A549 treated with GW870086 at 1 μM for 4 hours (cell line): ENCODE results near the gene OR8B4. TPM values are rescaled to one million over a fixed set of nuclear protein-coding genes. Genes with fewer than 3 reads are reported as not detected.

Source experiments
- total RNA-seq: library from RNA; stranded (reverse); fragments of 200-300 nt; extraction: Qiagen RNA extraction; gene quantifications from 5 replicates; pipeline ENCODE4 v1.2.3, GENCODE V29; 2022; ENCODE audit warnings: low read depth

The OR8B4 gene, protein sequence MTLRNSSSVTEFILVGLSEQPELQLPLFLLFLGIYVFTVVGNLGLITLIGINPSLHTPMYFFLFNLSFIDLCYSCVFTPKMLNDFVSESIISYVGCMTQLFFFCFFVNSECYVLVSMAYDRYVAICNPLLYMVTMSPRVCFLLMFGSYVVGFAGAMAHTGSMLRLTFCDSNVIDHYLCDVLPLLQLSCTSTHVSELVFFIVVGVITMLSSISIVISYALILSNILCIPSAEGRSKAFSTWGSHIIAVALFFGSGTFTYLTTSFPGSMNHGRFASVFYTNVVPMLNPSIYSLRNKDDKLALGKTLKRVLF
- total RNA-seq = not detected in 5 replicates

GRCh38 chr11:124424384-124424921, at the start of gene OR8B4:
Gene OR8B4, minus strand, starts transcription at chr11:124424871. Its CDS starts 0 bp downstream, at chr11:124424871.

DNA sequence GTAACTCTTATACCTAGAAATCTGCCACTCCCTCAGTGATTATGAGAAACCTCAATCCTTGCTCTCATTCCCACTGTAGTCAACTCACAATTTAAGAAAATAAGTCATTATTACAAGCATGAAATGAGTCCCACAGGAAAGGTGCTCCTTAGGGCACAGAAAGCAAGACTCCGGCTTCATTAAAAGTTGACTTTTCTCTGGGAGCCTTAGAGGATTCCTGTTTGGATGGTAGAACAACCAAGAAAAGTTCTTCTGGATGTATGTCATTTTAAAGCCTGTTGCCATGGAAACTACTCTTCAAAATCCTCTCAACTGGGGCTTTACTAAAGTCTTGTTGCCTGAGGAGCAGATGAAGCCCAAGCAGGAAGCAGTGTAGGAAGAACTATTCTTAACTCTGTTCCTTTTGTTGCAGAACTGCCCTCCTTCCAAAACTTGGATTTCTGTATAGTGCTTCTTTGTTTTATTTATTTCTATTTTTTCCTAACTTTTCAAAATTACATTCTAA, 21.0 kb upstream of the OR8B4 start, which contains the start of gene OR8B8:
Gene OR8B8 (minus strand): TSS at position 51 of the 505 bp plus-strand sequence. CDS start 4,611 bp downstream, outside the sequence.

DNA sequence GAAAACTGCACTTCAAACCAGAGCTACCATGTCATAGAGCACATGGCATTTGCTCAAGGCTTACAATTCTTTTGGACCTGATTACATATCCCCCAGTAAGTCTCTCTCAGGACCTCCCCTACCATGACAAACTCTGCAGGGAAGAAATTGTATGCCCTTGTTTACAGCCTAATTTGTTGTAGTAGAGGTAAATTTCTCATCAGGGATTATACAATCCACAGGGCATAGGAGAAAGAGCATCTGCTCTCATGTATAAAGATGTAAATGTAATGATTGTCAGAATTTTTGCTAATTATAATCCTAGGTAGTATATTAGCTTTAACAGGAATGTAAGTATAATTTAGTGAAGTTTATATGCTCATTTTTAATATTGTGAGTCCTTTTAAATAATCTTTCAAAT, 25.7 kb downstream of the OR8B4 start, which contains the start of gene OR8B3:
Gene OR8B3 (minus strand): TSS at position 101 of the 400 bp plus-strand sequence. CDS start 1,673 bp downstream, outside the sequence.

GRCh38 chr11:124384399-124384798, 40.3 kb downstream of the OR8B4 start, which contains the start of gene OR8B2:
Gene OR8B2, minus strand, starts transcription at chr11:124384499. Its CDS starts 1,156 bp downstream, at chr11:124383343.

Other genes with a start within 250 kb of the OR8B4 start
- not detected in 5 replicates for gene OR10D3, start 241.5 kb downstream of the OR8B4 start, total RNA-seq
- gene OR8G1, start 183.8 kb downstream of the OR8B4 start, total RNA-seq = not detected in 5 replicates
- not detected in 5 replicates for gene OR8G5, start 168.5 kb downstream of the OR8B4 start, total RNA-seq
- not detected in 5 replicates for gene OR8D1, start 110.9 kb downstream of the OR8B4 start, total RNA-seq
- gene OR8D2, start 104.7 kb downstream of the OR8B4 start, total RNA-seq = not detected in 5 replicates
- not detected in 5 replicates for gene OR8B2, start 40.4 kb downstream of the OR8B4 start, total RNA-seq
- not detected in 5 replicates for gene OR8B3, start 25.8 kb downstream of the OR8B4 start, total RNA-seq
- not detected in 5 replicates for gene OR8B8, start 20.8 kb upstream of the OR8B4 start, total RNA-seq
- gene OR8B12, start 118.8 kb upstream of the OR8B4 start, total RNA-seq = not detected in 5 replicates
- gene OR8A1, start 145.1 kb upstream of the OR8B4 start, total RNA-seq = not detected in 5 replicates
- not detected in 5 replicates for gene PANX3, start 186.6 kb upstream of the OR8B4 start, total RNA-seq
- 16.2 to 18.3 TPM (median 17.7 TPM) in 5 replicates for gene TBRG1, start 198.0 kb upstream of the OR8B4 start, total RNA-seq
- 12.0 to 16.7 TPM (median 15.0 TPM) in 5 replicates for gene SIAE, start 248.9 kb upstream of the OR8B4 start, total RNA-seq
- 17.7 to 30.1 TPM (median 20.1 TPM) in 5 replicates for gene SPA17, start 249.0 kb upstream of the OR8B4 start, total RNA-seq